SJSA1 (cell line): Measurements from ENCODE around the gene PLEKHA6. TPM values are rescaled to one million over a fixed set of nuclear protein-coding genes. Genes with fewer than 3 reads are reported as not detected.
"Not testable (repeated sequence)": the region's sequence is repeated elsewhere in the genome, so short reads cannot be mapped to it uniquely, and the experiment has no call there.

Experiments
- DNase-seq, 2 experiments: peaks; one replicate each; pipeline ENCODE4 v3.0.0-alpha.2; 2015 to 2020; ENCODE audit warnings: low spot score in 2 of 2, low read depth in 1 of 2
- H3K27ac ChIP-seq: fragments of 250-450 bp; sonication (Bioruptor Pico); 2 replicates; pipeline ENCODE4 v1.5.1; 2020; ENCODE audit warnings: mild to moderate bottlenecking, moderate library complexity
- H3K27me3 ChIP-seq: fragments of 250-450 bp; sonication (Bioruptor Pico); replicated peaks from 2 replicates; pipeline ENCODE4 v1.5.1; 2020; ENCODE audit warnings: mild to moderate bottlenecking, moderate library complexity
- H3K36me3 ChIP-seq: fragments of 250-450 bp; sonication (Bioruptor Pico); 2 replicates; pipeline ENCODE4 v1.5.1; 2020; ENCODE audit warnings: mild to moderate bottlenecking
- H3K4me1 ChIP-seq: fragments of 250-450 bp; sonication (Bioruptor Pico); replicated peaks from 2 replicates; pipeline ENCODE4 v1.6.1; 2021; ENCODE audit warnings: mild to moderate bottlenecking
- H3K4me3 ChIP-seq: fragments of 250-450 bp; sonication (Bioruptor Pico); 2 replicates; pipeline ENCODE4 v1.5.1; 2020; ENCODE audit warnings: mild to moderate bottlenecking
- H3K9me3 ChIP-seq: fragments of 250-450 bp; sonication (Bioruptor Pico); replicated peaks from 2 replicates; pipeline ENCODE4 v1.5.1; 2020; ENCODE audit warnings: mild to moderate bottlenecking
- total RNA-seq: library from RNA; depleted of rRNA; stranded (reverse); fragments of >200 nt; shearing (Covaris generic); gene quantifications from 2 replicates; pipeline ENCODE4 v1.2.3, GENCODE V29; 2014

The PLEKHA6 gene
- total RNA-seq, 1 experiment from 2014 or later = 0.76 TPM

DNA sequence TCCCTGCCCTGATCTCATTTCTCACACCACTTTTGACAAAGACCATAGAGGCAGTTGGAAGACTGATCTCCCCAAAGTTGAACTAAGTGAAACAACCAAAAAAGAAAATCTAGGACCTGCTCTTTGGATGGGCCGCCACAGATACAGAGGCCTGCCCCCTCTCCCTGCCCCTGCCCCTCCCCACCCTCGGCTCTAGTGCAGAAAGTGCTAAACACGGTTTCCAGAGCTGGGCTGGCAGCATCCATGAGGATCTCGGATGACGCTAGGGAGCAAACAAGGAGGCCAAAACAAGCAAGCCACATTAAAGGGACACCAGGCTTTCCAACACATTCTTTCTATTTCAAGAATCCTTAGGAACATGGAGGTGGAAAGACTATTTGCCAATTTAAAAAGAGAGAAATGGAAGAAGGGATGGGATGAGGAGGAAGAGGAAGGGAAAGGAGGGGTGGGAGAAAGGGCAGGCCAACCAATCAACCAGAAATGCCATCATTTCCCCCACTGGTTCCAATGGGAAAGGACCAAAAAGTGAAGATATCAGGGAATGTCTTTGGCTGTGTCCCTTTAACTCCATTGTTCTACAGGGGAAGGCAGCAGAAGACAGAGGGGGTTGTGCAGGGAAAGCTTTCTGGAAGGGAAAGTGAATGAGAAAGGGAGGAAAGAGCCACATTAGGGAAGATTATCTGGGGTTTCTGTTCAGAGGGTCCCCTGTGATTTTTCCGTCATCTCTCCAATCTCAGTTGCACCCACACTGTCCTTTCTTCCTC lies 107.6 kb downstream of the PLEKHA6 start:
- H3K9me3 ChIP-seq = no peaks in the 10 kb centered on the region
- no peaks in the 10 kb centered on the region for H3K27me3 ChIP-seq
- H3K4me3 ChIP-seq = no peak overlapping the region
- no peak overlapping the region for H3K27ac ChIP-seq
- H3K36me3 ChIP-seq = no peaks in the 10 kb centered on the region
- peaks cover 10% of the 10 kb centered on the region for H3K4me1 ChIP-seq
- DNase-seq = no peak

DNA sequence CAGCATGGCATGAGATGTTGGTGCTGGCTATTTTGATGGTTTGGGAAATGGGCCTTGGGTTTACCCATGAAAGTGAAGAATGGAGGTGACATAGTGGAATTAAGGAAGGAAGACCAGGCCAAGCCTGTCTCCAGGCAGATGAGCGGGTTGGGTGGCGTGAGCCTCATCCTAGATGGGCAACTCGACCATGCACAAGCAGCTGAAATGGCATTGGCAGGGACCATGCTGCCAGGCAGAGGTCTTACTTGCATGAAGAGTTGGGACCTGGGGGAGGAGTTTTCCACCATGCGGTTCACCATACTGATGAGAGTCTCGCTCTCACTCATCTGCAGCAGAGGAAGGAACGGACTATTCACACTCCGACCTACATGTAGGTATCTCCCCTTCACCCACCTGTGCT lies 108.4 kb downstream of the PLEKHA6 start:
- Histone ChIP-seq H3K9me3 (no peaks in the 10 kb centered on the region), H3K27ac (no peak overlapping the region), H3K27me3 (no peaks in the 10 kb centered on the region), H3K36me3 (no peaks in the 10 kb centered on the region), H3K4me3 (no peak overlapping the region), H3K4me1 (peaks cover 10% of the 10 kb centered on the region)
- no peak for DNase-seq

DNA sequence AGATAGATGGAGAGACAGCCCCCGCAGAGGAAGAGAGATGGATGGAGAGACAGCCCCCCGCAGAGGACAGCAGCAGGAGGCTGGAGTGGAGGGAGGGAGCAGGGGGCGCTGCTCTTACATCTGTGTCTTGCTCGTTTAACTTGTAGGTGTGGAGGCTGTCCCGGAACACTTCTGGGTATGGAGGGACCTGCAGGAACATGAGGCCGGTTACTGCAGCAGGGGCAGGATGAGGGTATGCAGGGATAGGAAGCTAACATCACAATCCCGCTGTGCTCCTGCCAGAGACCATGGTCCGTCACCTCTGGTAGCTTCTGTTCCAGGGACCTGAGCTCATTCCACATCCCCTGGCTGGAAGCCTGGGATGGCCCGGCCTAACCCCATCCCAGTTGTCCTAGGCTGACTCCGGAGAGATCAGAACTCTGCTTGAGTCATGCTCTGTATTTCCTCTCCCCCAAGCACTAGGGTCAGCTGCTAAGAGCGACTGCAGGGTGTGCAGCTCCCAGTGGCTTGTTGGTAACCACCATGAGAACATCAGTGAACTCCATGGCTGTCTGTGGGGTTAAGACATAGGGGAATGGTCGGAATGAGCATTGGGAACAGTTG lies 109.2 kb downstream of the PLEKHA6 start:
- no peaks in the 10 kb centered on the region for H3K36me3 ChIP-seq
- H3K27ac ChIP-seq = no peak overlapping the region
- no peak overlapping the region for H3K4me3 ChIP-seq
- no peaks in the 10 kb centered on the region for H3K27me3 ChIP-seq
- peaks cover 2% of the 10 kb centered on the region for H3K4me1 ChIP-seq
- no peak for DNase-seq
- H3K9me3 ChIP-seq = no peaks in the 10 kb centered on the region

DNA sequence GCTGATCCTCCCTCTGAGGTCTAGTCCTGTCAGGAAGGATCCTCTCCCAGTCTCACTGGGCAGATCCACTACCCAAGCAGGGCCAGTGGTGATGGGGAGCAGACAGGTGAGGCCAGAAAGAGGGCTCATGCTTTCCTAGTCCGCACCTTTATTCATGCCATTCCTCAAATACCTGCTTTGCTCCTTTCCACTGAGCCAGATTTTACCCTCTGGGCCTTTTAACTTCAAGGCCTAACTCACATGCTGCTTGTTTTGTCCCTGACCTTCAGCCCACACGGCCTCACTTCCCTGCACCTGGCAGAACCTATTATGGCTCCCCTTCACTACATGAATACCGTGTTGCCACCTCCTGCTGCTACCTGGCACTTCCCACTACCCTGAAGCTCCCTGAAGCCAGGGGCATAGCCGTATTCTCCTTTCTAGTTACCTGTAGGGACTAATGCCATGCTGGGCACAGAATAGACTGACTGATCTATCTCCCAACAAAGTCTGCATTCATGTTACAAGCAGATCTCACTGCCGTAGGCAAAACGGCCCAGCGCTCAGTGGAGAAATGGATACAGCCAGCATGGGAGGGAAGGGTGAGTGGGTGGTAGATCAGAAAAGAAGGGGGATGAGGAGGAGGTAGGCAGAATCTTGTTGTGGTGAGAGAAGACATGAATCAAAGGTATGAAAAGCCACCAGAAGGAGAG lies 109.8 kb downstream of the PLEKHA6 start:
- no peaks in the 10 kb centered on the region for H3K36me3 ChIP-seq
- DNase-seq = no peak
- no peak overlapping the region for H3K4me3 ChIP-seq
- no peaks in the 10 kb centered on the region for H3K9me3 ChIP-seq
- no peaks in the 10 kb centered on the region for H3K4me1 ChIP-seq
- H3K27ac ChIP-seq = no peak overlapping the region
- H3K27me3 ChIP-seq = no peaks in the 10 kb centered on the region

DNA sequence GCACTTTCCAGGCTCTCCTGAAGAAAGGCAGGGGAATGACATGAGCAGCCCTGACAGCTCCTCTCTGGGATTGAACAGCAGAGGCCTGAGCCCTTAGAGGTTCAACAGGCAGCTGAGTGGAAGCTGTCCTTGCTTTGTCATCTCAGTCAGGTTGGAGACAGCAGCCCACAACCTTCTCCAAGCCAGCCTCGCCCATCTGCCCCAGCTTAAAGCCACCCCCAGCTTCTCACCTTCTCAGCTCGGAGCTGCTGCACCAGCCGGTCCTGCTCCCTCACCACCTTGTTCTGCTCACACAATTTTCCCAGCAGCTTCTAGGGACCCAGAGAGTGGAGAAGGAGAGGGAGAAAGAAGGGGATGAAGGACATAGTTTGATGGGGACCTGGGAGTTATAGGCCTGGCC lies 110.8 kb downstream of the PLEKHA6 start:
- Histone ChIP-seq H3K4me1 (no peaks in the 10 kb centered on the region), H3K4me3 (no peak overlapping the region), H3K36me3 (no peaks in the 10 kb centered on the region), H3K27ac (no peak overlapping the region), H3K27me3 (no peaks in the 10 kb centered on the region), H3K9me3 (no peaks in the 10 kb centered on the region)
- no peak for DNase-seq

DNA sequence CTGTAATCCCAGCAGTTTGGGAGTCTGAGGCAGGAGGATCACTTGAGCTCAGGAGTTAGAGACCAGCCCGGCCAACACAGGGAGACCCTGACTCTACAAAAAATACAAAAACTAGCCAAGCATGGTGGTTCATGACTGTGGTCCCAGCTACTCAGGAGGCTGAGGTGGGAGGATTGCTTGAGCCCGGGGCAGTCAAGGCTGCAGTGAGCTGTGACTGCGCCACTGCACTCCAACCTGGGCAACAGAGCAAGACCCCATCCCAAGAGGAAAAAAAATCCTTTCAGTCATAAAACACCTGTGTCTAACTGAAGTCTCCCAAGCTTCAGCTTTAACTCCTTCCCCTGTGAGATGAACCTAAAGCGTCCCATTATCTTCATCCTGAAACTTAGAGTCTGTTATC lies 112.9 kb downstream of the PLEKHA6 start:
- H3K9me3 ChIP-seq = no peaks in the 10 kb centered on the region
- no peaks in the 10 kb centered on the region for H3K27me3 ChIP-seq
- no peak overlapping the region for H3K27ac ChIP-seq
- no peaks in the 10 kb centered on the region for H3K4me1 ChIP-seq
- no peaks in the 10 kb centered on the region for H3K36me3 ChIP-seq
- DNase-seq = no peak
- H3K4me3 ChIP-seq = no peak overlapping the region

DNA sequence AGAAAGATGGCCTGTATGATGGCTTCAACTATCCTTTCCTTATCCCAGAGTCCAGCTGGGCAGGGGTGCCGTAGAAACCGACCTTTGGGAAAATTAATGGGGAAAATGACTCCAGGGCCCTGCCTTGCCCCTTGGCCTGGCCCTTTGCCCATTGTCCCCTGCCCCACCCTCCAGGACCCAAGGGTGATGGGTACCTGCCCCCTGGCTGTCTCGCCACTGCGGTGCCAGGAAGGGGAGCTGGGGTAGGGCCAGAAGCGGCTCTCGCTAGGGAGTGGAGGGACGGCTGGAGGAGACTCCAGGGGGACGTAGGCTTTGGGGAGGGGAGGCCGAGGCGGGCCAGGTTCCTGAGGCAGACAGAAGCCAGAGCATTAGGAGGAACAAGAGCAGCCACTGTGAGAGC lies 116.8 kb downstream of the PLEKHA6 start:
- no peak for DNase-seq
- no peaks in the 10 kb centered on the region for H3K36me3 ChIP-seq
- H3K4me3 ChIP-seq = no peak overlapping the region
- no peak overlapping the region for H3K27ac ChIP-seq
- no peaks in the 10 kb centered on the region for H3K4me1 ChIP-seq
- no peaks in the 10 kb centered on the region for H3K9me3 ChIP-seq
- no peaks in the 10 kb centered on the region for H3K27me3 ChIP-seq

DNA sequence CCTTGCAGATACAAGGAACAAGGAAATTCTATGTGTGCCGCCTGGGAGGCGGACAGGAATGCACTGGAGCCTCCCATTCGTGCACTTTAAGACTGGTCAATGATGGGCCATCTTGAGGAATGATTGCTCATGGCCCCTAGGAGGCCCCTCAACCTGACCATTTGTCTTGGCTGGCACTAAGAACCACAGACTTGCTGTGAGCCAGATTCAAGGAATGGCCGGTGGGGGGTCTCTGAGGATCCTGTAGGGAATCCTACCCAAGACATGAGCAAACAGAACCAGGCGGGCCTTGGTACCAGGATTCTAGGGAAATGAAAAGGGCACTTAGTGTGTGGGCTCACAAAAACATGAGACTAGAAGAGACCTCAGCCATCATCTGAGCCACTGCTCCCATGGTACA lies 117.8 kb downstream of the PLEKHA6 start:
- no peak for DNase-seq
- H3K36me3 ChIP-seq = no peaks in the 10 kb centered on the region
- no peaks in the 10 kb centered on the region for H3K27me3 ChIP-seq
- no peak overlapping the region for H3K27ac ChIP-seq
- H3K4me1 ChIP-seq = no peaks in the 10 kb centered on the region
- H3K4me3 ChIP-seq = no peak overlapping the region
- no peaks in the 10 kb centered on the region for H3K9me3 ChIP-seq

DNA sequence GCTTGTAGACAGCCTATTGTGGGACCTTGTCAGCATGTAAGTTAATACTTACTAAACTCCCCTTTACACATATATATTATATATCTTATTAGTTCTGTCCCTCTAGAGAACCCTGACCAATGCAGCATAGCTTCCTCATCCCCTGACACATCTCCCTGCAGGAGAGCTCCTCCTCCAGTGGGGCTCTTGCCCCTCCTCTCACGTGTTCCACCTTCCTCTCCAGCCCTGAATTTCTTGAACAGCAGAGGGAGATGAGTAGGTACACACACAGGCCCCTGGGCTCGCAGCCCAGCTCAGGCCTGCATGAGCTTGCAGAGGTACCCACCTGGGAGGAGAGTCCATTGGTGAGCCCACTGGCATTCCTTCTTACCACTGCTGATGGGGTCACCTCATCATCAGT lies 118.7 kb downstream of the PLEKHA6 start:
- H3K4me1 ChIP-seq = no peaks in the 10 kb centered on the region
- no peak overlapping the region for H3K4me3 ChIP-seq
- no peaks in the 10 kb centered on the region for H3K27me3 ChIP-seq
- H3K36me3 ChIP-seq = no peaks in the 10 kb centered on the region
- H3K27ac ChIP-seq = no peak overlapping the region
- no peaks in the 10 kb centered on the region for H3K9me3 ChIP-seq
- no peak for DNase-seq

DNA sequence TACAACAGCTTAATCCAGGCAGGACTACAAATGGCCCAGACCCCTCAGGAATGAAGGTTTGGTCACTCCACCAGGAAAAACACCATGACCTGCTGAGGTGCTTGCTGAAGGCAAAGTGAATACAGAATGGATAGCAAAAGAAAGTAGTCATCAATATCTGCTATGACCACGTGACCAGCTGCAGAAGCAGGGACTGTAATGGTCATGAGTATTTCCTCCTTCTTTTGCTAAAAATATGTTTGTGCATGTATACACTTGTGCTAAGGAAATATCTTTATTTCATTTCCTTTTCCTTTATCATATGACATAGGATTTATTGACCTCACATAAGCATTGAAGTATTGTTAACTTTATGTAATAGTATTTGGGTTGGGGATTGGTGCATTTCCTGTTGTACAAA lies 119.5 kb downstream of the PLEKHA6 start:
- no peak for DNase-seq

DNA sequence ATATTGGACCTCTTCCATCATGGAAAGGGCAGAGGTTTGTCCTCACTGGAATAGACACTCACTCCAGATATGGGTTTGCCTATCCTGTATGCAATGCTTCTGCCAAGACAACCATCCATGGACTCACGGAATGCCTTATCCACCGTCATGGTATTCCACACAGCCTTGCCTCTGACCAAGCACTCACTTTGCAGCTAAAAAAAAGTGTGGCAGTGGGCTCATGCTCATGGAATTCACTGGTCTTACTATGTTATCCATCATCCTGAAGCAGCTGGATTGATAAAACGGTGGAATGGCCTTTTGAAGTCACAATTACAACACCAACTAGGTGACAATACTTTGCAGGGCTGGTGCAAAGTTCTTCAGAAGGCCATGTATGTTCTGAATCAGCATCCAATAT lies 120.3 kb downstream of the PLEKHA6 start:
- not testable (repeated sequence) for H3K36me3 ChIP-seq, H3K27me3 ChIP-seq

More for the DNA sequence above, 119.5 kb downstream of the PLEKHA6 start:
- no peaks in the 10 kb centered on the region for H3K9me3 ChIP-seq
- no peak overlapping the region for H3K27ac ChIP-seq
- no peaks in the 10 kb centered on the region for H3K4me1 ChIP-seq
- H3K27me3 ChIP-seq = no peaks in the 10 kb centered on the region
- no peak overlapping the region for H3K4me3 ChIP-seq
- no peaks in the 10 kb centered on the region for H3K36me3 ChIP-seq

DNA sequence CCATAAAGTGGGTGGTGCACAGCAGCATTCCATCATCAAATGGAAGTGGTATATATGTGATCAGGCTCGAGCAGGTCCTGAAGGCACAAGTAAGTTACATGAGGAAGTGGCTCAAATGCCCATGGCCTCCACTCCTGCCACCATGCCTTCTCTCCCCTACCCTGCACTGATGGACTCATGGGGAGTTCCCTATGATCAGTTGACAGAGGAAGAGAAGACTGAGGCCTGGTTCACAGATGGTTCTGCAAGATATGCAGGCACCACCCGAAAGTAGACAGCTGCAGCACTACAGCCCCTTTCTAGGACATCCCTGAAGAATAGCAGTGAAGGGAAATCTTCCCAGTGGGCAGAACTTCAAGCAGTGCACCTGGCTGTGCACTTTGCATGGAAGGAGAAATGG lies 121.2 kb downstream of the PLEKHA6 start:
- not testable (repeated sequence) for H3K27ac ChIP-seq, H3K4me3 ChIP-seq, H3K27me3 ChIP-seq, H3K4me1 ChIP-seq, H3K9me3 ChIP-seq, DNase-seq, H3K36me3 ChIP-seq

More for the DNA sequence above, 120.3 kb downstream of the PLEKHA6 start:
- not testable (repeated sequence) for H3K4me1 ChIP-seq, H3K9me3 ChIP-seq, DNase-seq, H3K4me3 ChIP-seq, H3K27ac ChIP-seq

DNA sequence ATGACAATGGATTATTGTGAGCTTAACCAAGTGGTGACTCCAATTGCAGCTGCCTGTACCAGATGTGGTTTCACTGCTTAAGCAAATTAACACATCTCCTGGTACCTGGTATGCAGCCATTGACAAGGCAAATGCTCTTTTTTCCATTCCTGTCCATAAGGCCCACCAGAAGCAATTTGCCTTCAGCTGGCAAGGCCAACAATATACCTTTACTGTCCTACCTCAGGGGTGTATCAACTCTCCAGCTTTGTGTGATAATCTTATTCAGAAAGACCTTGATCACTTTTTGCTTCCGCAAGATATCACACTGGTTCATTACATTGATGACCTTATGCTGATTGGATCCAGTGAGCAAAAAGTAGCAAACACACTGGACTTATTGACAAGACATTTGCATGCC lies 122.2 kb downstream of the PLEKHA6 start:
- not testable (repeated sequence) for H3K27ac ChIP-seq, H3K4me3 ChIP-seq, H3K36me3 ChIP-seq, DNase-seq, H3K27me3 ChIP-seq, H3K9me3 ChIP-seq, H3K4me1 ChIP-seq

DNA sequence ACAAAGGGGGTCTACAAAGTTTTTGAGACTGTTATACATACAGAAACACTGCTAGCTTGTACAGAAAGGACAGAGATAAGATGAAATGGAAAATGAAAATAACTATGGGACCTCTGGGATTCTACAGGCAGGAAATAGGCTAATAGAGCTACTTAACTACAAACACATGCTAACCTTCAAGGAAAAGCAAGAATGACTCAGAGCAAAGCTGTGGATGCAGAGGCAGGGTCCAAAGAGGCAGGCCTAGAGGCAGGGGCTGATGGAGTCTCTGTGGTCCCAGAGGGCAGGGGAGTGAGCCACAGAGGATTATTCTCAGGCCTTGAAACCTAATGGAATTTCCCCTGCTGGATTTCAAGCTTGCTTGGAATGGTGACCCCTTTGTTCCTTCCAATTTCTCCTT lies 127.2 kb downstream of the PLEKHA6 start:
- no peak for DNase-seq
- Histone ChIP-seq H3K4me1 (no peaks in the 10 kb centered on the region), H3K4me3 (no peak overlapping the region), H3K27ac (no peak overlapping the region), H3K9me3 (no peaks in the 10 kb centered on the region), H3K27me3 (no peaks in the 10 kb centered on the region), H3K36me3 (no peaks in the 10 kb centered on the region)
